Prostate gland (tissue), 2 donors: Measurements from ENCODE around the gene MTMR10.

Experiments
- CTCF ChIP-seq, 4 experiments: fragments of 200-600 bp in 2 of 4; fragments of 450-650 bp in 2 of 4; sonication (generic) in 2 of 4; IDR thresholded peaks; 1 replicate in 3 of 4; 2 replicates in 1 of 4; pipeline ENCODE4 v1.5.1; 2016 to 2019; ENCODE audit warnings: antibody characterized with exemption in 4 of 4, mild to moderate bottlenecking in 2 of 4, moderate library complexity in 2 of 4
- POLR2A ChIP-seq: fragments of 450-650 bp; IDR thresholded peaks from one replicate; pipeline ENCODE4 v1.6.1; 2016; ENCODE audit warnings: antibody characterized with exemption, mild to moderate bottlenecking
- POLR2AphosphoS5 ChIP-seq: sonication (generic); formaldehyde crosslinking; IDR thresholded peaks from one replicate; pipeline ENCODE4 v1.6.1; 2017; ENCODE audit warnings: antibody characterized with exemption

GRCh38 chr15:30954674-30955073 lies 36.8 kb downstream of the MTMR10 start:
- no peak for TF ChIP-seq CTCF (IDR thresholded peaks at IDR 0.05)
- no peak for TF ChIP-seq POLR2A
- TF ChIP-seq POLR2AphosphoS5, result no peak
